Stromal cell of bone marrow (primary cell): ENCODE data around the gene PCDHB2.
"Not testable (repeated sequence)": the region's sequence is repeated elsewhere in the genome, so short reads cannot be mapped to it uniquely, and the experiment has no call there.

ENCODE experiments used
- DNase-seq: peaks from one replicate; pipeline ENCODE4 v3.0.0-alpha.2; 2012; ENCODE audit warnings: low read depth

PCDHB2 gene

GRCh38 chr5:141094481-141095262 is at the start of gene PCDHB2:
Gene PCDHB2, plus strand, starts transcription at chr5:141094615. Its CDS starts 176 bp downstream, at chr5:141094791.
- peak; percentile 22 for DNase-seq

GRCh38 chr5:141050622-141051520 is 43.5 kb upstream of the PCDHB2 start, which contains the start of gene PCDHB1:
Gene PCDHB1, plus strand, starts transcription at chr5:141051374. Its CDS starts 97 bp downstream, at chr5:141051471.
- no peak for DNase-seq

GRCh38 chr5:141051521-141051866 is 42.9 kb upstream of the PCDHB2 start:
- no peak for DNase-seq

GRCh38 chr5:141077826-141078225 is 16.6 kb upstream of the PCDHB2 start:
- no peak for DNase-seq

GRCh38 chr5:141082228-141082627 is 12.2 kb upstream of the PCDHB2 start:
- DNase-seq = no peak

GRCh38 chr5:141084487-141084989 is 9.9 kb upstream of the PCDHB2 start:
- peak; percentile 40 for DNase-seq

- no peak for DNase-seq
Observed at GRCh38 chr5:141095263-141095641, 837 bp downstream of the PCDHB2 start.

GRCh38 chr5:141096181-141096580 is 1.8 kb downstream of the PCDHB2 start:
- DNase-seq = not testable (repeated sequence)

- not testable (repeated sequence) for DNase-seq
Observed at GRCh38 chr5:141096586-141096985, 2.2 kb downstream of the PCDHB2 start.

- peak; percentile 23 for DNase-seq
Observed at GRCh38 chr5:141100243-141100805, 5.9 kb downstream of the PCDHB2 start, which contains the start of gene PCDHB3. Gene PCDHB3, plus strand, starts transcription at chr5:141100473. Its CDS starts 177 bp downstream, at chr5:141100650.

- DNase-seq = no peak
Observed at GRCh38 chr5:141101059-141101458, 6.6 kb downstream of the PCDHB2 start.

GRCh38 chr5:141102070-141102469 is 7.7 kb downstream of the PCDHB2 start:
- DNase-seq = not testable (repeated sequence)

GRCh38 chr5:141102471-141102870 is 8.1 kb downstream of the PCDHB2 start:
- DNase-seq = not testable (repeated sequence)

- no peak for DNase-seq
Observed at GRCh38 chr5:141105350-141105749, 10.9 kb downstream of the PCDHB2 start.

GRCh38 chr5:141119250-141119649 is 24.8 kb downstream of the PCDHB2 start:
- no peak for DNase-seq

- peak; percentile 7 for DNase-seq
Observed at GRCh38 chr5:141121563-141121962, 27.1 kb downstream of the PCDHB2 start, which contains the start of gene PCDHB4. Gene PCDHB4, plus strand, starts transcription at chr5:141121818. Its CDS starts 181 bp downstream, at chr5:141121999.

GRCh38 chr5:141121985-141122384 is 27.6 kb downstream of the PCDHB2 start:
- DNase-seq = no peak

GRCh38 chr5:141123396-141124135 is 29.2 kb downstream of the PCDHB2 start:
- DNase-seq = not testable (repeated sequence)

GRCh38 chr5:141127305-141127704 is 32.9 kb downstream of the PCDHB2 start:
- DNase-seq = no peak

GRCh38 chr5:141135030-141135717 is 40.8 kb downstream of the PCDHB2 start, which contains the start of gene PCDHB5:
Gene PCDHB5, plus strand, starts transcription at chr5:141135206. Its CDS starts 229 bp downstream, at chr5:141135435.
- peak; percentile 5 for DNase-seq
